Loucy (cell line): ENCODE results near the gene SLC9A8.

Source experiments
- H2AFZ ChIP-seq: fragments of 200-600 bp; sonication (generic); 2 replicates; pipeline ENCODE4 v1.6.0; 2016; ENCODE audit warnings: antibody characterized with exemption, mild to moderate bottlenecking, low read length, moderate library complexity
- H3F3A ChIP-seq: fragments of 200-600 bp; 2 replicates; pipeline ENCODE4 v1.6.0; 2016; ENCODE audit warnings: antibody characterized with exemption, low read depth, mild to moderate bottlenecking
- H3K27me3 ChIP-seq: fragments of 200-600 bp; sonication (generic); 2 replicates; pipeline ENCODE4 v1.6.1; 2014; ENCODE audit warnings: low read length, mild to moderate bottlenecking; ENCODE audit not compliant: insufficient read depth, poor library complexity, severe bottlenecking
- H3K36me3 ChIP-seq: fragments of 200-600 bp; sonication (generic); 2 replicates; pipeline ENCODE4 v1.6.1; 2016; ENCODE audit warnings: low read length; ENCODE audit not compliant: insufficient read depth
- H3K4me1 ChIP-seq: fragments of 200-600 bp; sonication (generic); 2 replicates; pipeline ENCODE4 v1.5.1; 2014; ENCODE audit warnings: low read length, mild to moderate bottlenecking; ENCODE audit not compliant: insufficient read depth, poor library complexity, severe bottlenecking
- H3K4me2 ChIP-seq: fragments of 200-600 bp; sonication (generic); 2 replicates; pipeline ENCODE4 v1.6.0; 2014; ENCODE audit warnings: antibody characterized with exemption, low read length, low read depth, mild to moderate bottlenecking; ENCODE audit not compliant: poor library complexity, severe bottlenecking
- H3K4me3 ChIP-seq: fragments of 200-600 bp; sonication (generic); 2 replicates; pipeline ENCODE4 v1.5.1; 2014; ENCODE audit warnings: low read length, mild to moderate bottlenecking, mixed read lengths; ENCODE audit not compliant: poor library complexity, severe bottlenecking
- H3K79me2 ChIP-seq: fragments of 200-600 bp; sonication (generic); 2 replicates; pipeline ENCODE4 v1.6.1; 2014; ENCODE audit warnings: low read length; ENCODE audit not compliant: insufficient read depth
- H3K9ac ChIP-seq: fragments of 200-600 bp; sonication (generic); 2 replicates; pipeline ENCODE4 v1.6.0; 2014; ENCODE audit warnings: mild to moderate bottlenecking, low read depth, low read length, moderate library complexity; ENCODE audit not compliant: poor library complexity, severe bottlenecking
- H3K9me2 ChIP-seq: fragments of 200-600 bp; sonication (generic); replicated peaks from 2 replicates; pipeline ENCODE4 v1.6.1; 2016; ENCODE audit warnings: low read depth, low read length, mixed read lengths
- H3K9me3 ChIP-seq: fragments of 200-600 bp; sonication (generic); 2 replicates; pipeline ENCODE4 v1.6.1; 2014; ENCODE audit warnings: mild to moderate bottlenecking, antibody characterized with exemption, low read length, low read depth; ENCODE audit not compliant: insufficient read depth
- H4K20me1 ChIP-seq: fragments of 200-600 bp; sonication (generic); 2 replicates; pipeline ENCODE4 v1.6.0; 2014; ENCODE audit warnings: antibody characterized with exemption, low read length, mild to moderate bottlenecking; ENCODE audit not compliant: insufficient read depth, poor library complexity, severe bottlenecking
- CTCF ChIP-seq: fragments of 200-600 bp; sonication (generic); conservative IDR thresholded peaks from 2 replicates; pipeline ENCODE4 v1.5.1; 2014; ENCODE audit warnings: mild to moderate bottlenecking, antibody characterized with exemption, low read length
- EZH2phosphoT487 ChIP-seq: fragments of 200-600 bp; IDR thresholded peaks from 2 replicates; pipeline ENCODE4 v1.6.1; 2018; ENCODE audit warnings: antibody characterized with exemption, mild to moderate bottlenecking, moderate library complexity, borderline replicate concordance

SLC9A8 gene

GRCh38 chr20:49882171-49882970, 69.7 kb downstream of the SLC9A8 start:
- Histone ChIP-seq H3F3A (no peaks in the 10 kb centered on the region), H3K4me1 (no peaks in the 10 kb centered on the region), H3K4me2 (no peak overlapping the region), H3K79me2 (no peaks in the 10 kb centered on the region), H3K4me3 (no peak overlapping the region), H3K9ac (no peak overlapping the region), H4K20me1 (no peaks in the 10 kb centered on the region), H3K36me3 (peaks cover 26% of the 10 kb centered on the region; the same call in 1 of the 2 replicates), H3K9me3 (no peaks in the 10 kb centered on the region), H2AFZ (no peak overlapping the region), H3K9me2 (no peaks in the 10 kb centered on the region), H3K27me3 (no peaks in the 10 kb centered on the region)
- TF ChIP-seq EZH2phosphoT487 = no peak
- no peak for TF ChIP-seq CTCF

DNA sequence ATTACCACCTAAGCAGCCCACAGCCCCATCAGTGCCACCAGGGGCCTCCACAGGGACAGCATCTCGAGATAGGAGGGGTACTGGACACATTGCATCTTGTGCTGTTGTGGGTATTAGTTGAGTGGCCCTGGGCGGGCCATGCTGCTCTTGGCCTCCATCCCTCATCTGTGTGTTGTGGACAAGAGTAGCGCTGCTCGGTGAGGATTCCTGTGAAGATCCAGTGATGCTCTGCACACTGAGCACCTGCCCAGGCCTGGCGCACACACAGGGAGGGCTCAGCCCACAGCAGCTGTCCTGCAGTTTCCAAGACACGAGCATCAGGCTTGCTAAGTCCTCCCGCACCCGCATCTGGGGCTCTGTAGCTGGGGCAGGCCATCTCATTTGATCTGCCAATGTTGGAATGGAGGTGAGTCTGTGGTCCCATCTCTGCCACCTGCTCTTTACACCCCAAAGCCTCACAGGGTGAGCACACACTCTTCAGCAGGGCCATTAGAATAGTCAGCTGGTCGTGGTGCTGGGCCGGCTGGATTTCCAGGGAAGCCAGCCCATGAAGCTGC, 70.7 kb downstream of the SLC9A8 start:
- Histone ChIP-seq H3K27me3 (no peaks in the 10 kb centered on the region), H3K9me2 (no peaks in the 10 kb centered on the region), H3K4me3 (no peak overlapping the region), H4K20me1 (no peaks in the 10 kb centered on the region), H3K4me2 (no peak overlapping the region), H3F3A (no peaks in the 10 kb centered on the region), H3K9me3 (no peaks in the 10 kb centered on the region), H2AFZ (no peak overlapping the region), H3K4me1 (no peaks in the 10 kb centered on the region), H3K79me2 (no peaks in the 10 kb centered on the region), H3K9ac (no peak overlapping the region), H3K36me3 (peaks cover 26% of the 10 kb centered on the region; the same call in 1 of the 2 replicates)
- no peak for TF ChIP-seq EZH2phosphoT487
- no peak for TF ChIP-seq CTCF

GRCh38 chr20:49885558-49886332, 73.1 kb downstream of the SLC9A8 start:
- no peak overlapping the region for H3K4me3 ChIP-seq
- no peaks in the 10 kb centered on the region for H3K9me2 ChIP-seq
- no peak overlapping the region for H3K9ac ChIP-seq
- no peaks in the 10 kb centered on the region for H4K20me1 ChIP-seq
- no peaks in the 10 kb centered on the region for H3K79me2 ChIP-seq
- no peaks in the 10 kb centered on the region for H3K9me3 ChIP-seq
- no peak for TF ChIP-seq CTCF
- TF ChIP-seq EZH2phosphoT487 = no peak
- H3K36me3 ChIP-seq = peaks cover 26% of the 10 kb centered on the region; the same call in 1 of the 2 replicates
- no peaks in the 10 kb centered on the region for H3K27me3 ChIP-seq
- no peaks in the 10 kb centered on the region for H3F3A ChIP-seq
- H3K4me1 ChIP-seq = no peaks in the 10 kb centered on the region
- H3K4me2 ChIP-seq = no peak overlapping the region
- no peak overlapping the region for H2AFZ ChIP-seq
